Astrocyte of the cerebellum (primary cell): ENCODE results near the gene RFX1.
"Not testable (repeated sequence)": the region's sequence is repeated elsewhere in the genome, so short reads cannot be mapped to it uniquely, and the experiment has no call there.

Experiments
- DNase-seq: peaks from one replicate; pipeline ENCODE4 v3.0.0-alpha.2; 2011; ENCODE audit warnings: low read depth
- H3K4me3 ChIP-seq: 2 replicates; pipeline ENCODE4 v1.5.1; 2011; ENCODE audit warnings: mild to moderate bottlenecking, low read depth, low read length, moderate library complexity
- in situ Hi-C: cut with HindIII; loops from 2 replicates; pipeline ENCODE4 v1.10.0; 2017; ENCODE audit warnings: low sequenced_read_pairs
- TF ChIP-seq, protein P1 (sequence below): IDR thresholded peaks from 2 replicates; pipeline ENCODE4 v1.5.1; 2012; ENCODE audit warnings: low read length, low read depth, moderate library complexity, mild to moderate bottlenecking; ENCODE audit errors: missing control alignments

The RFX1 gene

DNA sequence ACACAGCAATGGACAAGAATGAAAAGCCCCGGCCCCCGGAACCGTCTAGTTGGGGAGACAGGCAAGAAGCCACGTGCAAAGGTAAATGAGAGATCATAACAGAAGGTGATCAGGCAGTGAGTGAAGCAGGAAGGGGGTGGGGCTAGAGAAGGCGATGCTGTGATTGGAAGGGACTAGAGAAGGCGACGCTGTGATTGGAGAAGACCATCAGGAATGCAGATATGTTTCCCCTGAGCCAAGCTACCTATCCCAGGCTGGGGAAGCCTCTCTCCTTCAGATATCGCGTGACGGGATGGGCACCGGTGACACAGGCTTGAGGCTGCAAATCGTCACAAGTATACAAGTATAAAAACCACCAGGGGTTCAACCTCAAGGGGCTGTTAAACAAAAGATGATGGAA lies 32.0 kb downstream of the RFX1 start:
- TF ChIP-seq, protein P1, sequence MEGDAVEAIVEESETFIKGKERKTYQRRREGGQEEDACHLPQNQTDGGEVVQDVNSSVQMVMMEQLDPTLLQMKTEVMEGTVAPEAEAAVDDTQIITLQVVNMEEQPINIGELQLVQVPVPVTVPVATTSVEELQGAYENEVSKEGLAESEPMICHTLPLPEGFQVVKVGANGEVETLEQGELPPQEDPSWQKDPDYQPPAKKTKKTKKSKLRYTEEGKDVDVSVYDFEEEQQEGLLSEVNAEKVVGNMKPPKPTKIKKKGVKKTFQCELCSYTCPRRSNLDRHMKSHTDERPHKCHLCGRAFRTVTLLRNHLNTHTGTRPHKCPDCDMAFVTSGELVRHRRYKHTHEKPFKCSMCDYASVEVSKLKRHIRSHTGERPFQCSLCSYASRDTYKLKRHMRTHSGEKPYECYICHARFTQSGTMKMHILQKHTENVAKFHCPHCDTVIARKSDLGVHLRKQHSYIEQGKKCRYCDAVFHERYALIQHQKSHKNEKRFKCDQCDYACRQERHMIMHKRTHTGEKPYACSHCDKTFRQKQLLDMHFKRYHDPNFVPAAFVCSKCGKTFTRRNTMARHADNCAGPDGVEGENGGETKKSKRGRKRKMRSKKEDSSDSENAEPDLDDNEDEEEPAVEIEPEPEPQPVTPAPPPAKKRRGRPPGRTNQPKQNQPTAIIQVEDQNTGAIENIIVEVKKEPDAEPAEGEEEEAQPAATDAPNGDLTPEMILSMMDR = no peak
- in situ Hi-C loops = no loop called here
- DNase-seq = no peak
- H3K4me3 ChIP-seq = no peak overlapping the region

- in situ Hi-C loops, H3K4me3 ChIP-seq, DNase-seq: not testable (repeated sequence)
Observed at GRCh38 chr19:13973479-13973878, 32.6 kb downstream of the RFX1 start.

- TF ChIP-seq, protein P1 = no peak
- H3K4me3 ChIP-seq = no peak overlapping the region
- DNase-seq = no peak
- in situ Hi-C loops = no loop called here
Observed at GRCh38 chr19:13972368-13973155, 33.6 kb downstream of the RFX1 start.

DNA sequence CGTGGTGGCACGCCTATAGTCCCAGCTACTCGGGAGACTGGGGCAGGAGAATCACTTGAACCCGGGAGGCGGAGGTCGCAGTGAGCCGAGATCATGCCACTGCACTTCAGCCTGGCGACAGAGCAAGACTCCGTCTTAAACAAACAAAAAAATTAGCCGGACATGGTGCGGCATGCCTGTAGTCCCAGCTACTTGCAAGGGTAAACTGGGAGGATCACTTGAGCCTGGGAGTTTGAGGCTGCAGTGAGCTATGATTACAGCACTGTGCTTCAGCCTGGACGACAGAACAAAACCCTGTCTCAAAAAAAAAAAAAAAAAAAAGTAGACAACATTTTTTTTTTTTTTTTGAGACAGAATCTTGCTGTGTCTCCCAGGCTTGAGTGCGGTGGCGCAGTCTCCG lies 34.3 kb downstream of the RFX1 start:
- in situ Hi-C loops, H3K4me3 ChIP-seq, DNase-seq: not testable (repeated sequence)

- TF ChIP-seq, protein P1 = no peak
- no peak overlapping the region for H3K4me3 ChIP-seq
- in situ Hi-C loops = no loop called here
- no peak for DNase-seq
Observed at GRCh38 chr19:13969897-13970296, 36.2 kb downstream of the RFX1 start.

GRCh38 chr19:13968999-13969398 lies 37.1 kb downstream of the RFX1 start:
- no peak overlapping the region for H3K4me3 ChIP-seq
- TF ChIP-seq, protein P1 = no peak
- in situ Hi-C loops = no loop called here
- no peak for DNase-seq

GRCh38 chr19:13968383-13968935 lies 37.7 kb downstream of the RFX1 start:
- in situ Hi-C loops = no loop called here

DNA sequence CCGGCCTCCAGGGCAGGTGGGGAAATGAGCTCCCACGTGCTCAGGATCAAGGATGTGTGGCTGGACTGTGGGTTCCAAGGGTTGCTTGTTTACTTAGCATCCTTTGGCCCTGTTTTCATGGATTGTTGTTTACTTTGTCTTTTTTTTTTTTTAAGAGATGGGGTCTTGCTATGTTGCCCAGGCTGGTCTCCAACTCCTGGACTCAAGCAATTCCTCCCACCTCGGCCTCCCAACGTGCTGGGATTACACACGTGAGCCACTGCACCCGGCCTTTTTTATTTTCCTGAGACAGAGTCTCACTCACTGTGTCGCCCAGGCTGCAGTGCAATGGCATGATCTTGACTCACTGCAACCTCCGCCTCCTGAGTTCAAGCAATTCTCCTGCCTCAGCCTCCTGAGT lies 38.9 kb downstream of the RFX1 start:
- DNase-seq, in situ Hi-C loops, H3K4me3 ChIP-seq: not testable (repeated sequence)

More at GRCh38 chr19:13968383-13968935, 37.7 kb downstream of the RFX1 start:
- no peak for DNase-seq
- no peak overlapping the region for H3K4me3 ChIP-seq
- TF ChIP-seq, protein P1 = no peak
